ENCODE data around the gene RNF8.
"Not testable (repeated sequence)": the region's sequence is repeated elsewhere in the genome, so short reads cannot be mapped to it uniquely, and the experiment has no call there.

Gene RNF8

DNA sequence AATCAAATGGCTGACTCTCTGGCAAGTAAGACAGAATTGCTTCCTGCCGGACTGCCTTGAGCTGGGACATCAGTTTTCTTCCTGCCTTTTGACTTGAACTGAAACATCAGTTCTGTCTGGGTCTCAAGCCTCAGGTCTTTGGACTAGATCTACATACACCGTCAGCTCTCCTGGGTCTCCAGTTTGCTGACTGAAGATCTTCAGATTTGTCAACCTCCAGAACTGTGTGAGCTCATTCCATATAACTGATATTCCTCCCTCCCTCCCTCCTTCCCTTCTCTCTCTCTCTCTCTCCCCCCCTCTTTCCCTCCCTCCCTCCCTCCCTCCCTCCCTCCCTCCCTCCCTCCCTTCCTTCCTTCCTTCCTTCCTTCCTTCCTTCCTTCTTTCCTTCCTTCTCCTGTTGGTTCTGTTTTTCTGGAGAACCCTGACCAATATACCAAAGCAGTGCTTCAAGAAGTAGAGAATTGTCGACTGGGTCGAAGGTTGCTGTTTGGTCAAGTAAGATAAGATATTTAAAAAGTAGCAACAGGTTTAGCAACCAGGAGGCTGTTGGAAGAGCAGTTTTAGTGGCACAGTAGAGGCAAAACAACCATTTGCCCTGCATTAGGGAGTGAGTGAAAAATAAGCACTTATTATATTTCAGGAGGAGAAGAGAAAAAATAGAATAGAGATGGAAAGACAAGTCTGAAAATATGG, 46.2 kb downstream of the RNF8 start:
- DNase-seq (ENCODE audit: low spot score), result no peak

DNA sequence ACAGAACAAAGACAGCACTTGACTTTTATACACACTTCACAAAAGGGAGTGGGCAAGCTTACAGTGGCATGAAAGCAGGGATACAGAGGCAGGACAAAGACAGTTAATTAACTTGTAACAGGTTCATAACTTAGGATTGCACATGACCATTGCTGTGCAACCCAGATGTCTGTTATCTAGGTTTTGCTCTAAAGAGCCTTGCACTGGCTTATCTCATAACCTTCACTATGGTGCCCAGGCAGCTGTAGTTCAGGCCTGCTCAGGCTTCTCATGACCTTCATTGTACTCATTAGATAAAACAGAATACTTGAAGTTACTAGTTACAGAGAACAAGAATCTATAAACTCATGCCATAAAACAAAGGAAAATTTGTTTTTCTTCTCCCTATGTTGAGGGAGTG, 47.9 kb downstream of the RNF8 start:
- peak; percentile 48 for DNase-seq (ENCODE audit: low spot score)

DNA sequence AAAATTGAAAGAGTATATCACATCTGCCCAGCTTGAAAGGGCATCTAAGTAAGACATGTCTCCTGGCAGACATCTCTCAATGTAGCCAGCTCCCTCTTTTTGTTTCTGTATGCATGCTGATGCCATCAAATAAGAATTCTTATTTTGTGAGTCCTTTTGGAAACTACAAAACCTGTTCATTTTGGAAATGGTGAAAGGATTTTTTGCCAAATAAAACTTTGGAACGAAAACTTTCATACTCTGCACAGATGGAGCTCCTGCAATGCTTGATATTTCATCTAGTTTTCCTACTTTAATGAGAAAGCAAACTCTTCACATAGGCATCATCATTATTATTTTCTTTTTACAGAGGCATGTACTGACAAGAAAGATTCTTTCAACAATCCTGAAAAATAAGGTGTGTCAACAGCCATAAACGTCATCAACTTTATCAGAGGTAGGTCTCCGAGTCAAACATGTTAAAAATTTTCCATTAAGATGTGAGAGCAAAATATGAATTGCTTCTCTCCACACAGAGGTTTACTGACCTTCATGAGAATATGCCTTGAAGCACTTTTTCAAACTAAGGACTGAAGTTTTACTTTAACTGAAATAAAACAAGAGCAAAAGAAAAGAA, 53.1 kb downstream of the RNF8 start:
- no peak for DNase-seq (ENCODE audit: low spot score)

DNA sequence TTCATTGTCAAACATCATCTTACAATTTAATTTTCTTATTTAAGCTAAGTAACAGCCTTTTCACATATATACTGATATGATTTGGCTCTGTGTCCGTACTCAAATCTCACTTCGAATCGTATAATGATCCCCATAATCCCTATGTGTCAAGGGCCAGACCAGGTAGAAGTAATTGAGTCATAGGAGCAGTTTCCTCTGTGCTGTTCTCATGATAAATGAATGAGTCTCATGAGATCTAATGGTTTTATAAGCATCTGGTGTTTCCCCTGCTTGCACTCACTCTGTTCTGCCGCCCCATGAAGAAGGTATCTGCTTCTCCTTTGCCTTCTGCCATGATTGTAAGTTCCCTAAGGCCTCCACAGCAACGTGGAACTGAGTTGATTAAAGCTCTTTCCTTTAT, 54.2 kb downstream of the RNF8 start:
- DNase-seq (ENCODE audit: low spot score), result no peak

DNA sequence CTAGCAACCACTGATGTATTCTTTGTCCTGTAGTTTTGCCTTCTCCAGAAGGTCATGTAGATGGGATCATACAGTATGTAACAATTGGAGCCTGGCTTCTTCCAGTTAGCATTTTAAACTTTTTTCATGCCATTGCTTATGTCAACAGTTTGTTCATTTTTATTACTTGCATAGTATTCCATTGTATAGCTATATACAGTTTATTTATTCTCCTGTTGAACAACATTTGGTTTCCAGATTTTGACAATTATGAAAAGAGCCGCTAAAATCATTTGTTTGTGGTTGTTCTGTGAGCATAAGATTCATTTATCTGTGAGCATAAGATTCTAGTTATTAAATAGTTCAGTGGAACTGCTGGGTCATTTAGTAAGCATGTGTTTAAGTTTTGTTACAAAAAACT, 55.7 kb downstream of the RNF8 start:
- DNase-seq (ENCODE audit: low spot score), result no peak

DNA sequence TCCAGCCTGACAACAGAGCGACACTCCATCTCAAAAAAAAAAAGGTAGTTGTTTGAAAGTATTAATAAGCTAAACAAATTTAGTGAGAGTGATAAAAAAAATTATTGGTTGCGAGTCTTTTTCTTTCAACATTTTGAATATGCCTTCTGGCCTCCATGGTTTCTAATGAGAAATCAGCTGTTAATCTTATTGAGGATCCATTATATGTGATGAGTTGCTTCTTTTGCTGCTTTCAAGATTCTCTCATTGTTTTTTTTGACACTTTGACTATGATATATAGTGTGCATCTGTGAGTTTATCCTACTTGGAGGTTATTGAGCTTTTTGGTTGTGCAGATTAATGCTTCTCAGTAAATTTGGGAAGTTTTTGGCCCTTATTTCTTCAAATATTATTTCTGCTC, 63.6 kb downstream of the RNF8 start:
- no peak for DNase-seq (ENCODE audit: low spot score)

DNA sequence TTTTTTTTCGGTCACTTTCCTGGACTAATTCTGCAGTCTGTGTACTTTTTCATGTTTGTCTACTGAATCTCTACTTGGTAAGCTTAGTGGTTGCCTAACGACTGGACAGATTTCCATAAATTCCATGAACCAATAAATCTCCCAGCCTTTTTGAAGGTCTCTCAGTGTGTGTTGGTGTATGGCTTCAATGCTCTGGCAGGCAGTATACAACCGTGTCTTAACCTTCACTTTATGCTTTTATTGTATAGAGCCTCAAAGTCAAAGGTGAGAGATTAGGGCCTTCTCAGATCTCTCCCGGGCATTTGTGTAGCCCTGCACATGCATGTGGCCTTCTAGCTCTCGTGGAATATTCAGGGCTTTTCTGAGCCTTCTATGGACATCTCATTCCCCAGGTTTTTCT, 64.9 kb downstream of the RNF8 start:
- DNase-seq (ENCODE audit: low spot score), result no peak

DNA sequence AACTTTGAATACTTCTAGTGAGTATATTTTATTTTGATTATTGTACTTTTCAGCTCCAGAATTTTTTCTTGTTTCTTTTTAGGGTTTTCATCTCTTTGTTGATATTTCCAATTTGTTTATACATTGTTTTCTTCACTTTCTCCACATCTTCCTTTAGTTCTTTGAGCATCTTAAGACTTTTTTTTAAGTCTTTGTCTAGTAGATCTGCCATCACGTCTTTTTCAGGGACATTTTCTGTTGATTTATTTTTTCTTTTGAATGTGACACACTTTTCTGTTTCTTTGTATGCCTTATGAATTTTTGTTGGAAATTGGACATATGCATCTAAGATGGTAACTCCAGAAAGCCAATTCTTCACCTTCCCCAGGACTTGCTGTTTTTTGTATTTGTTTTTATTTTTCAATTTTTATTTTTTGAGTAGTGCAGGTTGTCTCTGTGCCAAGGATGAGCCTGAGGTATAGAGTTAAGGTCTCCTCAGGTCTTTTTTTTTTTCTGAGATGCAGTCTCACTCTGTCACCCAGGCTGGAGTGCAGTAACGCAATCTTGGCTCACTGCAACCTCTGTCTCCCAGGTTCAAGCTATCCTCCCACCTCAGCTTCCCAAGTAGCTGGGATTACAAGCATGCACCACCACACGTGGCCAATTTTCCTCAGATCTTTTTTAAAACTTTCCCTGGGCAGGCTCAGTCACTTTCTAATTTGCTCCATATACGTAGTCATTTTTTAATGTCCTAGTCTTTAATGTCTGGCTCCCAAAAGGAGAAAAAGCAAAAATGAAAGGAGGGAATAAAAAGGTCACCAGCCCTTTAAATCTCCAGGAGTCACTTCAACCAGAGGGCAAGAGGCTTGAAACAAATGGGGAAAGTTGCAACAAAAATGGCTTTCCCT, 72.5 kb downstream of the RNF8 start:
- DNase-seq (ENCODE audit: low spot score), result no peak

DNA sequence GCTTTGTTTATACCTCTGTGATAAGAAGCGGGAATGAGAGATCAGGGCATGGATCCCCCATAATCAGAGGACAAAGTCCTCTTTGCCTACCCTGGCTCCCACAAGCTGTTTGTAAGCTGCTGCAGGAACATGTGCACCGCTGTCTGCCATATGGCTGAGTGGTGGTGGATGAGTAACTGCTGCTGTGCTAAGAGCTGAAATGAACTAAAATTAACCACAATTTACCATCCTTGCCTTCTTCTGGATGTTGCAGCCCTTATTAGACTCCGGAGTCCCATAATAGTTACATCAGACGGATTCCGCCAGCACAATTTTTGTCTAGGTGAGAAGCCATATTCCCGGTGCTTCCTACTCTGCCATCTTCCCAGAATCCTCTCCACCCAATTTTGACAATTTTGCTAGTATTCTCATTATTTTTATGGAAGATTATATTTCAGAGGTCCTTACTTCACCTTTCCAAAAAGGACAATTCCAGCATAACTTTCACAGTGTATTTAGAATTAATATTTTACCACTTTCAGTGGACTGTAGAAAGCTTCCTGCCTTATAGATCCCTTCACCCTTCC, 73.2 kb downstream of the RNF8 start:
- DNase-seq (ENCODE audit: low spot score), result no peak

DNA sequence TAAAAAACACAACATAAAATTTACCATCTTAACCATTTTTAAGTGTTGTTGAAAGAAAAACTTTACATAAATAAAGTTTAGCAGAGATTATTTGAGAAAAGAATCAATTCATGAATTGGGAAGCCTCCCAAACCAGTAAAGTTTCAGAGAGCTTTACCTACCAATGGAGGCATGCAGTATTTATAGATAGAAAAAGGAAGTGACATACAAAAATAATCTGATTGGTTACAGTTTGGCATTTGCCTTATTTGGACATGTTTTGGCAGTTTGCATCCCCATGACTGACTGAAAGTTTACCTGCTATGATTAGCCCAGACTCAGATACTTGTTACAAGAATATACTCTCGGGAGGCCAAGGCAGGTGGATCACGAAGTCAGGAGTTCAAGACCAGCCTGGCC, 75.6 kb downstream of the RNF8 start:
- no peak for DNase-seq (ENCODE audit: low spot score)

DNA sequence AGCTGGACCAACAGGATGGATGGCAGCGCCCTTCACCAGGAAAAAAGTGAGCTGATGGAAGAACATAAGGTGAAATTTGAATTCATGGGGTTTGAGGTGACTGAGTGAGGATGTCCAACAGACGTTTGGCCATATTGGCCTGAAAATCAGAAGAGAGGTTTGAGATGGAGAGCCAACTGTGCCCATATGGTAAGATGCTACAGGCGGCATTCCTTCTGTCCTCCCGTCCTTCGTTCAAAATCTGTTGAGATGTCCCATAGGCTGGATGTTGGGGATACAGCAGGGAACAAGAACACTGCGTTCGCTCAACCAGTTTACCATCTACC, 78.8 kb downstream of the RNF8 start:
- no peak for DNase-seq (ENCODE audit: low spot score)

DNA sequence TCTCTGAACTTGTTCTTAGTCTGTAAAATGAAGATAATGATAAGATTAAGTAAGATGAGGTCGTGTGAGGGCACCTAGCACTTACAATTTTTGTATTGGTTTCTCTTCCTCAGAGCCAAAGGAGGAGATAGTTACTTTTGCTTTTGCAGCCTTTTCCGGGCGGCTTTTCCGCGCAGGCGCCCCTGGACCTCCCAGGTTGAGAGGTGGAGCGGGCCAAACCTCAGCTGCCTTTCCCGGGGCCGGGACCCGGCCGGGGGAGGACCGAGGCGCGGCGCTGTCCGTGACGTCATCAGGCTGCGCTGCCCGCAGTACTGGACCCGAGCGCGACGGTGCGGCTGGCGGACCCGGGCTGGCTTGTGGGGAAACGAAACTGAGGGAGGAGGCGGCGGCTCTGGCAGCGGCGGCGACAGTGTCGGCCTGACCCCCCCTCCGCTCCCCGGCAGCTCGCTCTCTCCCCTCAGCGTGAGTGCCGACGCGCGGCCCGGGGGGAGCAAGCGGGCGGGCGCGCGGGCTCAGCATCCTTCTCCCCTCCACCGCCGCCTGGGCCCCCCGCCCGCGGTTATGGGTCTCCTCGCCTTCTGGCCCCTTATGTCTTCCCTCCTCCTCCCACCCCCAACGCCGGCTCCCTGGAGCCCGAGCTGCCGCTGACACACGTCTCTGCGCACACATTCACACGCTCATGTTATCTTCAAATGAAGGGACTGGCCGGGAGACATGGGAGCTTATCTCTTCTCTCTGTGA, 79.3 kb downstream of the RNF8 start, which contains the start of gene CMTR1:
CMTR1 (plus strand) TSS at position 306 of the 741 bp plus-strand sequence. CDS start 2,409 bp downstream, outside the sequence.
- peak; percentile 91 for DNase-seq (ENCODE audit: low spot score)

DNA sequence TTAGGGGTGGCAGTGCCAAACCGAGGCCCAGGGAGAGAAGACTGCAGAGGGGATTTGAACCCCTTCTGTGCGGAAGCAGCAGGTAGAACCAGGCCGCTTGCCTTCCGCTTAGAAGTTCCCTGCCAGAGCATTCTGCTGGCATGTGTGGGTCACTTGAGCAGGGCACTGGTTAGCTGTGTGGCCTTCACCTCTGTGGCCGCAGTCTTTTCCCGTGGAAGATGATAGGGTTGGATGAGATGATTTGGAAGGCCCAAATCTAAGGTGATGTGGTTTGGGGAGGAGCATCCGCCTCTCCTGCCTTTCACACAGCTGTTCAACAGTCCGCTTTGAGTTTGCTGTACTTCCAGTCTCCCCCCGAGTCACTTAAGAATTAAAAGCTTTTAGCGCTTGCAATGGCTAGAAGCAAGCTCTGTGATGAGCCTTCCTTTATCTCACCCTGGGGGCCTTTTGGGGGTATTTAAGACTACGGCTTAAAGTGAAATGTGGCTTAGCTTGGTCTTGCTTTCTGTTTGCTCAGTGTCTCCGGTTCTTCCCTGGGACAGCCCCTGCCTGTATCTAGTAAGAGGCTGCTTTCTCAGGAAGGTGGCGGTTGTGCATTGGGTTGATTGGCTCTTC, 80.0 kb downstream of the RNF8 start:
- DNase-seq (ENCODE audit: low spot score), result no peak

DNA sequence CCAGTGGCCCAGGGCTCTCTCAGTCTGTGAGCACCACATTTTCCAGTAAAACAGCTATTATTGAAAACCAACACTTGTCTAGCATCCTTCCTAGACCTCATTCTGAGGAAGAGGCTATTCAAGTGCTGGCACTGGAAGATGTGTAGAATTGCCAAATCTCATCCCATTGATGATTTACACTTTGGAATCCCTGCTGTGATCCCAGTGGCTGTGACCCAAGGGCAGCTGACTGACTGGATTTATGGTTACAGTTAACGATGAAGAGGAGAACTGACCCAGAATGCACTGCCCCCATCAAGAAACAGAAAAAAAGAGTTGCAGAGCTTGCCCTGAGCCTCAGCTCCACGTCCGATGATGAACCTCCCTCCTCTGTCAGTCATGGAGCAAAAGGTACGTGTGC, 81.6 kb downstream of the RNF8 start:
- DNase-seq (ENCODE audit: low spot score), result no peak

DNA sequence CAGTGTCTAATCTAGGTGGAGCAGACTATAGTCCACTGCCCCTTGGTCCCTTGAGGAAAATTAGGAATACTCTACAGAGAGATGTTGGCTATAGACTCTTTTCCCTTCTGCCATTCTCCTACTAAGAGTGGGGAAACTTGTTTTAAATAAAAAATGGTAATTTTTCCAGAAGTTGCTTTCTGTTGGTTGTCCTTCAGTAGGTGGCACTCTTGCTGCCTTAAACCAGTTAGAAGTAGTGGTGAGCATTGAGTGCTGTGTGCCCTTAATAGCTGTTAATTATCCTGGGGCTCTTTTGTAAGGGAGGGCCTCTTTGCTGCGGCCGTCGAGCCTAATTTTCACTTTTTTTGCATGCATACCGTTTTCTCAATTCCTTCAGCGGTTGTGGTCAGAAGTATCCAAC, 82.0 kb downstream of the RNF8 start:
- no peak for DNase-seq (ENCODE audit: low spot score)

DNA sequence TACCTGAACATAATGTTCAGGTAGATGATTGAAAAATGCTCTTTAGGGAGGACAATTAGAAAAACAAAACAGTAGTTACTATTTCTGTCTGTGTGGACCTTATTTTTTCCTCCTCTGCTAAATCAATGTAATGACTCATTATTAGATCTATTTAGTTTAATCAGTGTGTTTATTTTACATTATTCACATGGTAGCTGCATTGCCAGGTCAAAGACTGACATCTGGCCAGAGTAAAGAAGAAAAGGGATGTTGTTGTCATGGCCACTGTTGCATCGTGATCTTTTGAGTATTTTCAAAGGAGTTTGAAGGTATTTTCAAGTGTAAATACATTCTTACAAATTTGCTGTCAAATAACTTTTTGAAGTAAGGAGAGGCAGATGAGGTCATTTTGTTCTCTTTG, 85.1 kb downstream of the RNF8 start:
- no peak for DNase-seq (ENCODE audit: low spot score)

DNA sequence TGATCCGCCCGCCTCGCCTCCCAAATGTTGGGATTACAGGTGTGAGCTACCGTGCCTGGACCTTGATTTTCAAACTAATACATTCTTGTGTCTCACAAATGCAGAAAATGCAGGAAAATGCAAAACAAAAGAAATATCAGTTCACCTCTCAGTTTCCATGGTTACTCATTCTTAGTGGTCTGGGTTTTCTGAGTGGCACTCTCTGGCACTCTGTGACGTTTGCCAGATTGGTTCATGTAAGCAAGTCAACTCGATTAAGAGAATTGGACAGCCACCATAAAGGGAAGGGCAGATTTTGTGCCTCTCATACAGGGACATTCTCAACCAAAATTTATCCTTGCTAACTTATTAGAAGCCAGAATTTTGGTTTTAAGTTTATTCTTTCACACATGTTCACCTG, 87.9 kb downstream of the RNF8 start:
- DNase-seq (ENCODE audit: low spot score), result no peak

DNA sequence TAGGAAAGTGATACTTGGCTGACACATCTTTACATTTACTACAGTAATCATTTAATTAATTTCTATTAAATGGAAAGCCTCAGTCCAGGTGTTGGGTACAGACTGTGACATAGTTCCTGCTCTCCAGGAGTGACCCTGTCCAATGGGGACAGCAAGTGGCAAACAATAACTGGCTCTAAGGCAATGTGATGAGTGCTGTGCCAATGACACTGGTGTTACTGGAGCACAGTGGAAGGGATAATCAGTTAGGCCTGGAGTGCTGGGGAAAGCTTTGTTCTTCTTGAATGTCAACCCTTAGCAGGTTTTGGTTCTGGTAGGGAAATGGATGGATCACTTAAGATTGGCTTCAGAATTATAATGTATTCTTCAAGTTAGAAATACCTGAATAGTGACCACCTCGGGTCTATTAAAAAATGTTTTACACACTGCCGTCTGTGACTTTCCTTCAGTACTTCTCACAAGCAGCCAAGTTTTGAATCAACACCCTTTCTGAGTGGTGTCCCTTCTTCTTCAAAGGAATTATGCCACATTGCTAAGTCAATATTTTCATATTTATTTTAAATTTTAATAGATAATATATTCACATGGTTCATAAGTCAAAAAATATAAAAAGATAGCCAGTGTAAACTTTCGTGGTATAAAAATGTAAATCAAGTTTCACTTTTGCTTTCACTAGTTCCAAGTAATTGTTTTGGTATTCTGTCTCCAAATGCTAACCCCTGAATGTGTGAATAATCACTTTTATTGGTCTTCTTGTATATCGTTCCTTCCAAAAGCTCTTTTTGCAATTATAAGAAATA, 88.8 kb downstream of the RNF8 start:
- no peak for DNase-seq (ENCODE audit: low spot score)

DNA sequence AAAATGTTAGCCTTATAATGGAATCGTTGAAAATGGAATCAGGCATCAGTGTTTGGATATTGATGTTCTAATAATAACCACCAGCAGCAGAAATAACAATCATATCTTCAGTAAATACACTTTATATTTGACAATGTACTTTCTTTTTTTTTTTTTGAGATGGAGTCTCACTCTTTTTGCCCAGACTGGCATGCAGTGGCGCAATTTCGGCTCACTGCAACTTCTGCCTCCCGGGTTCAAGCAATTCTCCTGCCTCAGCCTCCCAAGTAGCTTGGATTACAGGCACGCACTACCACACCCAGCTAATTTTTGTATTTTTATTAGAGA, 89.4 kb downstream of the RNF8 start:
- not testable (repeated sequence) for DNase-seq (ENCODE audit: low spot score)
